ENCODE results near the gene CDHR2. TPM values are rescaled to one million over a fixed set of nuclear protein-coding genes. Genes with fewer than 3 reads are reported as not detected.

CDHR2 gene
- total RNA-seq, 4 donors from 2014 or later = not detected

GRCh38 chr5:176578391-176578808, 29.3 kb downstream of the CDHR2 start:
- ATAC-seq (ENCODE audit: low FRiP score) = peak; percentile 44
- DNase-seq (ENCODE audit: low spot score) = no peak
- TF ChIP-seq CTCF (IDR thresholded peaks at IDR 0.05) = no peak

GRCh38 chr5:176579323-176579722, 30.2 kb downstream of the CDHR2 start:
- ATAC-seq (ENCODE audit: low FRiP score) (no peak), DNase-seq (ENCODE audit: low spot score) (no peak)
- TF ChIP-seq CTCF (IDR thresholded peaks at IDR 0.05) = no peak

- ATAC-seq (ENCODE audit: low FRiP score) (no peak), DNase-seq (ENCODE audit: low spot score) (no peak)
- no peak for TF ChIP-seq CTCF (IDR thresholded peaks at IDR 0.05)
These were observed 32.2 kb downstream of the CDHR2 start for GRCh38 chr5:176581361-176581760.

- DNase-seq (ENCODE audit: low spot score) = no peak
- no peak for TF ChIP-seq CTCF (IDR thresholded peaks at IDR 0.05)
- ATAC-seq (ENCODE audit: low FRiP score) = no peak
These were observed 33.9 kb downstream of the CDHR2 start for GRCh38 chr5:176583076-176583475.

- TF ChIP-seq CTCF (IDR thresholded peaks at IDR 0.05) = no peak
- DNase-seq (ENCODE audit: low spot score) (no peak), ATAC-seq (ENCODE audit: low FRiP score) (no peak)
These were observed 38.3 kb downstream of the CDHR2 start for GRCh38 chr5:176587398-176587797.

- ATAC-seq (ENCODE audit: low FRiP score) (no peak), DNase-seq (ENCODE audit: low spot score) (no peak)
- no peak for TF ChIP-seq CTCF (IDR thresholded peaks at IDR 0.05)
These were observed 39.2 kb downstream of the CDHR2 start for GRCh38 chr5:176588297-176588696.

GRCh38 chr5:176589039-176589769, 40.1 kb downstream of the CDHR2 start:
- no peak for DNase-seq (ENCODE audit: low spot score)
- no peak for TF ChIP-seq CTCF (IDR thresholded peaks at IDR 0.05)
- ATAC-seq (ENCODE audit: low FRiP score) = no peak
